Liver (tissue), 9 donors: ENCODE results near the gene U2AF1L4. TPM values are rescaled to one million over a fixed set of nuclear protein-coding genes. Genes with fewer than 3 reads are reported as not detected.

Experiments
- DNase-seq: peaks from one replicate; pipeline ENCODE4 v3.0.0-alpha.2; 2017; ENCODE audit warnings: low spot score
- H3K27ac ChIP-seq, 2 donors: one replicate each; pipeline ENCODE4 v1.7.0; 2013; ENCODE audit warnings: inconsistent platforms in 2 of 2, low read length in 2 of 2, control low read depth in 1 of 2, low read depth in 1 of 2, mild to moderate bottlenecking in 1 of 2
- H3K27me3 ChIP-seq, 4 donors: one replicate each; pipeline versions ENCODE4 v1.6.1 to v1.7.0; 2013; ENCODE audit warnings: low read length in 3 of 4, inconsistent platforms in 1 of 4, mild to moderate bottlenecking in 1 of 4, moderate library complexity in 1 of 4; ENCODE audit not compliant: control insufficient read depth in 4 of 4, insufficient read depth in 4 of 4
- H3K36me3 ChIP-seq, 4 donors: one replicate each; pipeline versions ENCODE4 v1.6.1 to v1.7.0; 2013; ENCODE audit warnings: low read length in 3 of 4, mild to moderate bottlenecking in 3 of 4, low read depth in 1 of 4, moderate library complexity in 1 of 4; ENCODE audit not compliant: control insufficient read depth in 4 of 4, insufficient read depth in 3 of 4
- H3K4me1 ChIP-seq, 4 donors: one replicate each; pipeline versions ENCODE4 v1.6.1 to v1.7.0; 2013; ENCODE audit warnings: low read length in 3 of 4, mild to moderate bottlenecking in 3 of 4, moderate library complexity in 1 of 4; ENCODE audit not compliant: control insufficient read depth in 4 of 4, insufficient read depth in 4 of 4
- H3K4me3 ChIP-seq, 3 donors: one replicate each; pipeline versions ENCODE4 v1.6.1 to v1.7.0; 2013; ENCODE audit warnings: low read length in 3 of 3, control low read depth in 1 of 3, low read depth in 1 of 3, mild to moderate bottlenecking in 1 of 3
- H3K9ac ChIP-seq, 2 donors: one replicate each; pipeline ENCODE4 v1.7.0; 2013; ENCODE audit warnings: low read length in 2 of 2, mild to moderate bottlenecking in 2 of 2, moderate library complexity in 2 of 2, control low read depth in 1 of 2, low read depth in 1 of 2
- H3K9me3 ChIP-seq, 4 donors: one replicate each; pipeline versions ENCODE4 v1.6.1 to v1.7.0; 2013; ENCODE audit warnings: low read length in 3 of 4; ENCODE audit not compliant: control insufficient read depth in 4 of 4
- ATF3 ChIP-seq: IDR thresholded peaks from 2 replicates; pipeline ENCODE4 v1.6.1; 2016; ENCODE audit warnings: antibody characterized with exemption
- CTCF ChIP-seq: fragments of 150-350 bp; IDR thresholded peaks from 2 replicates; pipeline ENCODE4 v1.5.1; 2017; ENCODE audit warnings: improper control_type of control experiment, low read depth, low read length; ENCODE audit not compliant: missing input control
- EGR1 ChIP-seq, 2 donors: IDR thresholded peaks; 2 replicates each; pipeline ENCODE4 v1.6.1; 2016 to 2018; ENCODE audit warnings: antibody characterized with exemption in 2 of 2, low read depth in 2 of 2
- FOXA1 ChIP-seq: IDR thresholded peaks from 2 replicates; pipeline ENCODE4 v1.6.1; 2016; ENCODE audit warnings: antibody characterized with exemption
- FOXA2 ChIP-seq: IDR thresholded peaks from 2 replicates; pipeline ENCODE4 v1.6.1; 2016; ENCODE audit warnings: antibody characterized with exemption
- GABPA ChIP-seq, 2 donors: IDR thresholded peaks in 1 of 2; conservative IDR thresholded peaks in 1 of 2; 2 replicates each; pipeline ENCODE4 v1.6.1; 2016; ENCODE audit warnings: antibody characterized with exemption in 2 of 2, mild to moderate bottlenecking in 1 of 2, moderate library complexity in 1 of 2
- HNF4A ChIP-seq, 2 donors: conservative IDR thresholded peaks; 2 replicates each; pipeline ENCODE4 v1.6.1; 2016; ENCODE audit warnings: antibody characterized with exemption in 2 of 2, mild to moderate bottlenecking in 2 of 2
- HNF4G ChIP-seq: IDR thresholded peaks from 2 replicates; pipeline ENCODE4 v1.6.1; 2016; ENCODE audit warnings: antibody characterized with exemption
- JUND ChIP-seq, 2 donors: IDR thresholded peaks; 2 replicates each; pipeline ENCODE4 v1.6.1; 2016; ENCODE audit warnings: antibody characterized with exemption in 2 of 2
- MAX ChIP-seq: IDR thresholded peaks from 2 replicates; pipeline ENCODE4 v1.6.1; 2016; ENCODE audit warnings: antibody characterized with exemption
- NR2F2 ChIP-seq: IDR thresholded peaks from 2 replicates; pipeline ENCODE4 v1.6.1; 2016; ENCODE audit warnings: antibody characterized with exemption
- RAD21 ChIP-seq, 2 donors: IDR thresholded peaks; 2 replicates each; pipeline ENCODE4 v1.6.1; 2016; ENCODE audit warnings: antibody characterized with exemption in 2 of 2, mild to moderate bottlenecking in 2 of 2
- RXRA ChIP-seq, 2 donors: IDR thresholded peaks; 2 replicates each; pipeline ENCODE4 v1.6.1; 2017 to 2018; ENCODE audit warnings: antibody characterized with exemption in 2 of 2, mild to moderate bottlenecking in 1 of 2
- SP1 ChIP-seq: IDR thresholded peaks from 2 replicates; pipeline ENCODE4 v1.6.1; 2018; ENCODE audit warnings: antibody characterized with exemption, mild to moderate bottlenecking
- TAF1 ChIP-seq: conservative IDR thresholded peaks from 2 replicates; pipeline ENCODE4 v1.6.1; 2016; ENCODE audit warnings: antibody characterized with exemption, mild to moderate bottlenecking
- YY1 ChIP-seq: IDR thresholded peaks from 2 replicates; pipeline ENCODE4 v1.6.1; 2016; ENCODE audit warnings: antibody characterized with exemption, mild to moderate bottlenecking
- ZBTB33 ChIP-seq: IDR thresholded peaks from 2 replicates; pipeline ENCODE4 v1.6.1; 2016; ENCODE audit warnings: antibody characterized with exemption
- WGBS: extraction: QIAGEN DNeasy Blood & Tissue Kit; methylation state at CpG from one replicate; pipeline ENCODE4 v1.1.7; 2013; 5-methylcytosine and 5-hydroxymethylcytosine counted together
- polyA plus RNA-seq, 2 donors: library from polyadenylated mRNA; stranded (reverse) in 1 of 2; unstranded in 1 of 2; fragments of 200-250 nt in 1 of 2; fragments of >200 nt in 1 of 2; fragmentation: Nextera tagmentation in 1 of 2; extraction: Ambion mirVana in 1 of 2; gene quantifications; one replicate each; pipeline versions ENCODE4 v1.2.1 to v1.2.3, GENCODE V29; 2013 to 2015
- total RNA-seq, 2 donors: library from RNA; depleted of rRNA; stranded (reverse); fragments of >200 nt; gene quantifications; one replicate each; pipeline ENCODE4 v1.2.3, GENCODE V29; 2014
- donor health status: healthy.
- donor health status: healthy.
- donor health status: healthy.
- donor health status: healthy.
- donor health status: healthy.

The U2AF1L4 gene
- total and polyA plus RNA-seq, 4 donors: 4.5 to 36.5 (median 13.4) TPM

- DNase-seq: no peak
Observed at GRCh38 chr19:35721374-35721773, 23.8 kb downstream of the U2AF1L4 start.

GRCh38 chr19:35720648-35721047 lies 24.6 kb downstream of the U2AF1L4 start:
- Histone ChIP-seq H3K9me3 (no peaks in the 10 kb centered on the region), H3K4me3 (no peak overlapping the region), H3K4me1 (peaks cover 11 to 29% (median 23%) of the 10 kb centered on the region in 4 donors), H3K9ac (no peak overlapping the region), H3K36me3 (peaks cover 30 to 46% (median 37%) of the 10 kb centered on the region in 4 donors), H3K27ac (no peak overlapping the region), H3K27me3 (no peaks in the 10 kb centered on the region)
- 91% methylated on average over 17 of the region's 17 CpGs for WGBS
- no peak for DNase-seq
- no peak for TF ChIP-seq GABPA (IDR thresholded peaks at IDR 0.05 in 1 of 2, conservative IDR thresholded peaks at IDR 0.05 in 1 of 2)
- no peak for TF ChIP-seq JUND (IDR thresholded peaks at IDR 0.05)
- TF ChIP-seq MAX: no peak
- no peak for TF ChIP-seq FOXA1
- TF ChIP-seq RAD21 (IDR thresholded peaks at IDR 0.05): no peak
- TF ChIP-seq SP1: no peak
- no peak for TF ChIP-seq RXRA (IDR thresholded peaks at IDR 0.05)
- no peak for TF ChIP-seq HNF4A (conservative IDR thresholded peaks at IDR 0.05)
- TF ChIP-seq NR2F2: no peak
- no peak for TF ChIP-seq CTCF
- TF ChIP-seq HNF4G: no peak
- TF ChIP-seq TAF1: no peak
- TF ChIP-seq ATF3: no peak
- TF ChIP-seq YY1: no peak
- no peak for TF ChIP-seq FOXA2
- TF ChIP-seq EGR1 (IDR thresholded peaks at IDR 0.05; ENCODE audit: low read depth in 2 of 2): no peak
- TF ChIP-seq ZBTB33: no peak

More at GRCh38 chr19:35721374-35721773, 23.8 kb downstream of the U2AF1L4 start:
- peaks cover 7 to 22% (median 17%) of the 10 kb centered on the region in 4 donors for H3K4me1 ChIP-seq
- no peak overlapping the region for H3K9ac ChIP-seq
- H3K36me3 ChIP-seq: peaks cover 37 to 54% (median 44%) of the 10 kb centered on the region in 4 donors
- no peaks in the 10 kb centered on the region for H3K9me3 ChIP-seq
- no peaks in the 10 kb centered on the region for H3K27me3 ChIP-seq
- WGBS: 94% methylated on average over 16 of the region's 16 CpGs
- no peak overlapping the region for H3K4me3 ChIP-seq
- no peak for TF ChIP-seq YY1
- no peak for TF ChIP-seq SP1
- TF ChIP-seq RXRA (IDR thresholded peaks at IDR 0.05): no peak
- no peak for TF ChIP-seq HNF4G
- no peak for TF ChIP-seq EGR1 (IDR thresholded peaks at IDR 0.05; ENCODE audit: low read depth in 2 of 2)
- TF ChIP-seq ZBTB33: no peak
- no peak for TF ChIP-seq NR2F2
- no peak for TF ChIP-seq RAD21 (IDR thresholded peaks at IDR 0.05)
- no peak for TF ChIP-seq HNF4A (conservative IDR thresholded peaks at IDR 0.05)
- no peak for TF ChIP-seq MAX
- TF ChIP-seq ATF3: no peak
- no peak overlapping the region for H3K27ac ChIP-seq
